Fibroblast of skin of abdomen (primary cell): ENCODE data around the gene IL22RA2.

ENCODE experiments used
- DNase-seq: peaks from one replicate; pipeline ENCODE4 v3.0.0-alpha.2; 2013

IL22RA2 gene

DNA sequence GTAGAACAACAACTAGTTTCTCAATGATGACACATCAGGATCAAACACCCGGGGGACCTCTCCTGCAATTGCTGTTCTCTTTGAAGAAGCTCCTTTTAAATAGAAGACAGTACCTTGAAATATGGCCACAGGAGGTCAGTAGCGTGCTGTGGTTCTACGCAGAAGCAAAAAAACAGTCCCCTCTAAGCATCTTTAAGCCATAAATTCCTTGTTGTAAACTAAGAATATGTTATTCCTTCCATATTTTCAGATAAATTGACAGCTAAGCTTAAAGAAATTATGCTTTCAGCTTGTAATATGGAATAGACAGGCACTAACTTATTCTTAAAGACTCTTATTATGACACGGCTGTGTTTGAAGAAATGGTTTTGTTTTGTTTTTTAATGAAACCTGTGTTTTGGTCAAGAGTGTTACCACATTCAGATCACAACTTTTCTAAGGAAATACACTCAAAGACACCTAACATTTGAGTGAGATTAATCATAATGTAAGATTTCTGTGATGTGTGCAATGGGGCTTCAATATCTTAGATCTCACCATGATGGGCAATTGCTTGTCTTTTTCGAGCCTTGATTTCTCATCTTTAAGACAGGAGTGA lies 78.9 kb downstream of the IL22RA2 start:
- peak; percentile 61 for DNase-seq
